B cell (primary cell): Measurements from ENCODE around the gene TTC21B. TPM values are rescaled to one million over a fixed set of nuclear protein-coding genes. Genes with fewer than 3 reads are reported as not detected.
A peak's percentile ranks its signal among the peaks of the same experiment; 100 is the strongest.

ENCODE experiments used
- ATAC-seq: fragments of 200-7000 bp; cut with Tn5 transposase; one replicate; pipeline ENCODE4 v1.10.0; 2021; ENCODE audit warnings: low read depth, mild to moderate bottlenecking, moderate number of reproducible peaks, moderate library complexity
- CTCF ChIA-PET: fragments of 350-600 bp; sonication (Branson Sonifier 250); formaldehyde crosslinking; loops from one replicate; lab custom pipeline; 2021; ENCODE audit warnings: antibody characterized with exemption, inconsistent platforms; lab: Charles Lee
- POLR2A ChIA-PET: fragments of 350-600 bp; sonication (Branson Sonifier 250); formaldehyde crosslinking; loops from one replicate; lab custom pipeline; 2021; ENCODE audit warnings: antibody characterized with exemption; lab: Charles Lee
- DNase-seq: peaks from one replicate; pipeline ENCODE4 v3.0.0; 2013
- H2AFZ ChIP-seq: 2 replicates; pipeline ENCODE4 v1.6.1; 2012; ENCODE audit warnings: mild to moderate bottlenecking, low read depth, low read length; ENCODE audit not compliant: insufficient read depth, poor library complexity, severe bottlenecking
- H3K27ac ChIP-seq, 2 donors: 1 replicate in 1 of 2; 2 replicates in 1 of 2; pipeline ENCODE4 v1.5.1; 2012 to 2013; ENCODE audit warnings: low read length in 2 of 2, mild to moderate bottlenecking in 2 of 2, moderate library complexity in 1 of 2
- H3K27me3 ChIP-seq, 4 experiments: fragments of 200-600 bp in 1 of 4; sonication (generic) in 1 of 4; replicated peaks in 1 of 4; 1 replicate in 2 of 4; 2 replicates in 2 of 4; pipeline versions ENCODE4 v1.6.1 to v1.7.0; 2013 to 2016; ENCODE audit warnings: low read length in 3 of 4, mild to moderate bottlenecking in 2 of 4, mixed read lengths in 1 of 4, moderate library complexity in 1 of 4; ENCODE audit not compliant: insufficient read depth in 4 of 4, control insufficient read depth in 3 of 4; ENCODE audit errors: control extremely low read depth in 1 of 4
- H3K36me3 ChIP-seq, 2 experiments: replicated peaks in 1 of 2; 1 replicate in 1 of 2; 2 replicates in 1 of 2; pipeline versions ENCODE4 v1.6.1 to v1.7.1; 2013; ENCODE audit warnings: low read length in 1 of 2; ENCODE audit not compliant: insufficient read depth in 2 of 2, control insufficient read depth in 1 of 2; ENCODE audit errors: control extremely low read depth in 1 of 2, extremely low read depth in 1 of 2
- H3K4me1 ChIP-seq, 2 donors: fragments of 200-600 bp in 1 of 2; sonication (generic) in 1 of 2; 1 replicate in 1 of 2; 2 replicates in 1 of 2; pipeline versions ENCODE4 v1.5.1 to v1.6.1; 2013 to 2017; ENCODE audit warnings: low read length in 2 of 2; ENCODE audit not compliant: control insufficient read depth in 2 of 2, insufficient read depth in 2 of 2
- H3K4me2 ChIP-seq: replicated peaks from 2 replicates; pipeline ENCODE3; 2012; ENCODE audit warnings: mild to moderate bottlenecking, low read depth, low read length; ENCODE audit not compliant: poor library complexity, severe bottlenecking
- H3K4me3 ChIP-seq, 5 experiments: fragments of 200-600 bp in 1 of 5; sonication (generic) in 1 of 5; 1 replicate in 3 of 5; 2 replicates in 2 of 5; pipeline versions ENCODE4 v1.5.1 to v1.7.0; 2011 to 2016; ENCODE audit warnings: low read length in 4 of 5, mild to moderate bottlenecking in 4 of 5, low read depth in 2 of 5, control low read depth in 1 of 5, moderate library complexity in 1 of 5; ENCODE audit not compliant: insufficient read depth in 1 of 5; ENCODE audit errors: control extremely low read depth in 1 of 5, extremely low read depth in 1 of 5
- H3K79me2 ChIP-seq: fragments of 200-600 bp; sonication (generic); one replicate; pipeline ENCODE4 v1.6.0; 2016; ENCODE audit warnings: low read length; ENCODE audit not compliant: control insufficient read depth, insufficient read depth
- H3K9ac ChIP-seq: fragments of 200-600 bp; sonication (generic); 2 replicates; pipeline ENCODE4 v1.6.1; 2017; ENCODE audit warnings: mild to moderate bottlenecking, low read length, moderate library complexity
- H3K9me3 ChIP-seq, 3 donors: one replicate each; pipeline versions ENCODE4 v1.6.1 to v1.7.1; 2013; ENCODE audit warnings: low read length in 2 of 3; ENCODE audit not compliant: control insufficient read depth in 2 of 3, insufficient read depth in 1 of 3; ENCODE audit errors: control extremely low read depth in 1 of 3
- H4K20me1 ChIP-seq: 2 replicates; pipeline ENCODE4 v1.6.0; 2012; ENCODE audit warnings: mild to moderate bottlenecking, low read length; ENCODE audit not compliant: insufficient read depth, control insufficient read depth, poor library complexity, severe bottlenecking
- H3K27ac Mint-ChIP-seq: one replicate; pipeline ENCODE4 v1.8.0; 2021; ENCODE audit warnings: mixed read lengths
- H3K27me3 Mint-ChIP-seq: one replicate; pipeline ENCODE4 v1.8.0; 2021; ENCODE audit warnings: mixed read lengths
- H3K4me1 Mint-ChIP-seq: one replicate; pipeline ENCODE4 v1.8.0; 2021; ENCODE audit warnings: mixed read lengths
- H3K4me3 Mint-ChIP-seq: one replicate; pipeline ENCODE4 v1.8.0; 2021; ENCODE audit warnings: mixed read lengths
- H3K9me3 Mint-ChIP-seq: one replicate; pipeline ENCODE4 v1.8.0; 2022; ENCODE audit warnings: mixed read lengths; ENCODE audit not compliant: insufficient read depth
- EZH2 ChIP-seq: IDR thresholded peaks from 2 replicates; pipeline ENCODE4 v1.6.1; 2012; ENCODE audit warnings: borderline replicate concordance, low read depth, mild to moderate bottlenecking, moderate library complexity, low read length; ENCODE audit not compliant: insufficient read depth, poor library complexity, severe bottlenecking
- WGBS: methylation state at CpG from one replicate; pipeline ENCODE4 v1.1.5; 2013; ENCODE audit warnings: missing lambda C conversion rate; ENCODE audit not compliant: insufficient coverage; 5-methylcytosine and 5-hydroxymethylcytosine counted together
- intact Hi-C: fragments of 100-400 bp; cut with micrococcal nuclease; formaldehyde crosslinking; loops from one replicate; pipeline ENCODE4 v1.10.0; 2022
- polyA plus RNA-seq: library from polyadenylated mRNA; depleted of rRNA; stranded (reverse); fragments of >200 nt; gene quantifications from 2 replicates; pipeline ENCODE4 v1.2.3, GENCODE V29; 2012
- total RNA-seq, 2 donors: library from RNA; stranded (reverse); fragments of 120-200 nt in 1 of 2; gene quantifications; 1 replicate in 1 of 2; 2 replicates in 1 of 2; pipeline versions ENCODE4 v1.2.3 to v1.2.4, GENCODE V29; 2013 to 2022
- TF ChIP-seq, protein P1 (sequence below): fragments of 200-600 bp; IDR thresholded peaks from one replicate; pipeline ENCODE4 v1.8.0; 2022; ENCODE audit warnings: antibody characterized with exemption, mild to moderate bottlenecking

The TTC21B gene
- total and polyA plus RNA-seq, 2 donors (not counting 1 experiment from before 2014, with no cell fraction given) = 11.5 to 41.5 TPM

DNA sequence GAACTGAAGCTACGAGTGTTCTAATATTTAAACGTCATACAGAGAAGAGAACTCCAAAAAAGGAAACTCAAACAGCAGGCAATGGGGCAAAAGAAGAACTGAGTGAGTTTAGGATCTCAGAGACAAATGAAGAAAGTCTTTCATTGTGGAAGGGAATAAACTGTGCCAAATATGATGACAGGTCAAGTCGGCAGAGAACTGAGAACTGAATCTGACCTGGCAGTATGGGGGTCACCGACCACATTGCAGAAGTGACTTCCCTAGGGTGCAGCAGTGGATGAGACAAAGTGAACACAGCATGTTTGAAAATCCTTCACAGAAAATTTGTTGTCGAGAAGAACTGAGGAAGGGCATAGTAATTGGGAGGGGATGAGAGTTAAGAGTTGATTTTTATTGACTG, 55.9 kb downstream of the TTC21B start:
- POLR2A ChIA-PET = no interaction called here
- H3K9me3 ChIP-seq = no peaks in the 10 kb centered on the region
- Mint-ChIP-seq H3K4me1 (peaks cover 10% of the 10 kb centered on the region), H3K9me3 (no peaks in the 10 kb centered on the region), H3K4me3 (no peak overlapping the region), H3K27ac (no peak overlapping the region), H3K27me3 (no peaks in the 10 kb centered on the region)
- WGBS = 58% methylated on average over 5 of the region's 5 CpGs
- no peak for TF ChIP-seq EZH2
- TF ChIP-seq, protein P1, sequence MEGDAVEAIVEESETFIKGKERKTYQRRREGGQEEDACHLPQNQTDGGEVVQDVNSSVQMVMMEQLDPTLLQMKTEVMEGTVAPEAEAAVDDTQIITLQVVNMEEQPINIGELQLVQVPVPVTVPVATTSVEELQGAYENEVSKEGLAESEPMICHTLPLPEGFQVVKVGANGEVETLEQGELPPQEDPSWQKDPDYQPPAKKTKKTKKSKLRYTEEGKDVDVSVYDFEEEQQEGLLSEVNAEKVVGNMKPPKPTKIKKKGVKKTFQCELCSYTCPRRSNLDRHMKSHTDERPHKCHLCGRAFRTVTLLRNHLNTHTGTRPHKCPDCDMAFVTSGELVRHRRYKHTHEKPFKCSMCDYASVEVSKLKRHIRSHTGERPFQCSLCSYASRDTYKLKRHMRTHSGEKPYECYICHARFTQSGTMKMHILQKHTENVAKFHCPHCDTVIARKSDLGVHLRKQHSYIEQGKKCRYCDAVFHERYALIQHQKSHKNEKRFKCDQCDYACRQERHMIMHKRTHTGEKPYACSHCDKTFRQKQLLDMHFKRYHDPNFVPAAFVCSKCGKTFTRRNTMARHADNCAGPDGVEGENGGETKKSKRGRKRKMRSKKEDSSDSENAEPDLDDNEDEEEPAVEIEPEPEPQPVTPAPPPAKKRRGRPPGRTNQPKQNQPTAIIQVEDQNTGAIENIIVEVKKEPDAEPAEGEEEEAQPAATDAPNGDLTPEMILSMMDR = no peak
- no peaks in the 10 kb centered on the region for H4K20me1 ChIP-seq
- H3K4me1 ChIP-seq = peaks cover 10 to 24% of the 10 kb centered on the region in 2 donors
- no peaks in the 10 kb centered on the region for H3K27me3 ChIP-seq
- intact Hi-C loops = no loop called here
- no peak overlapping the region for H3K9ac ChIP-seq
- no peak overlapping the region for H2AFZ ChIP-seq
- H3K79me2 ChIP-seq = no peaks in the 10 kb centered on the region
- peaks cover 0 to 43% of the 10 kb centered on the region in 2 experiments for H3K36me3 ChIP-seq
- ATAC-seq = no peak
- CTCF ChIA-PET = interaction anchor here (1.0 kb wide), 1 partner anchor 23 kb away, joined by 3 read pairs; no protein-coding TSS in a partner anchor
- no peak overlapping the region for H3K4me3 ChIP-seq
- no peak for DNase-seq
- peak overlapping the region; percentile 7 for H3K4me2 ChIP-seq
- H3K27ac ChIP-seq = peak overlapping the region in 1 of 2 donors; percentile 23

DNA sequence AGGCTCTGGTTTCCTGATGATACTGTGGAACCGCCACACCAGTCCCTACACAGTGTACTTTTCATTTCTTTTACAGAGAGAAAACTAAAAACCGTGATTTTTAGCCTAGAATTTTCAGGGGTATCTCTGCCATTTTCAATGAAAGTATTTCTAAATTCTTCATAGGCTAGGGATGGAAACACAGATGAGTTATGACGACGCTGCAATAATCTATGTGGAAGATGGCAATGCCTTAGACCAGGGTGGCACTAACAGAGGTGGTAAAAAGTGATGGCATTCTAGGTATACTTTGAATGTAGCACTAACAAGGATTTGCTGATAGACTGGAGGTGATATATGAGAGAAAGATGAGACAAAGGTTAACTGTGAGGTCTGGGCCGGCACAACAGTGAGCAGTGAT, 56.5 kb downstream of the TTC21B start:
- no peak overlapping the region for H3K4me3 ChIP-seq
- no peak overlapping the region for H2AFZ ChIP-seq
- DNase-seq (no peak), ATAC-seq (no peak)
- intact Hi-C loops = no loop called here
- no peak overlapping the region for H3K9ac ChIP-seq
- peak overlapping the region; percentile 7 for H3K4me2 ChIP-seq
- peaks cover 0 to 45% of the 10 kb centered on the region in 2 experiments for H3K36me3 ChIP-seq
- ChIA-PET CTCF (interaction anchor here (1.0 kb wide), 1 partner anchor 22 kb away, joined by 3 read pairs; no protein-coding TSS in a partner anchor), POLR2A (no interaction called here)
- H3K27me3 Mint-ChIP-seq = no peaks in the 10 kb centered on the region
- H3K9me3 ChIP-seq = no peaks in the 10 kb centered on the region
- no peaks in the 10 kb centered on the region for H4K20me1 ChIP-seq
- no peaks in the 10 kb centered on the region for H3K79me2 ChIP-seq
- no peak for TF ChIP-seq EZH2
- TF ChIP-seq, protein P1 = no peak
- no peaks in the 10 kb centered on the region for H3K27me3 ChIP-seq
- H3K27ac ChIP-seq = peak overlapping the region in 1 of 2 donors; percentile 23
- 84% methylated on average over 3 of the region's 5 CpGs for WGBS
- H3K9me3 Mint-ChIP-seq = no peaks in the 10 kb centered on the region
- H3K4me3 Mint-ChIP-seq = no peak overlapping the region
- H3K4me1 Mint-ChIP-seq = peaks cover 10% of the 10 kb centered on the region
- no peak overlapping the region for H3K27ac Mint-ChIP-seq
- peaks cover 10 to 24% of the 10 kb centered on the region in 2 donors for H3K4me1 ChIP-seq
